Peyer's patch (tissue), 4 donors: ENCODE results near the gene SPATA13. TPM values are rescaled to one million over a fixed set of nuclear protein-coding genes. Genes with fewer than 3 reads are reported as not detected.

ENCODE experiments used
- DNase-seq, 3 donors: peaks; one replicate each; pipeline ENCODE4 v3.0.0-alpha.2; 2017 to 2019
- H3K27ac ChIP-seq, 4 donors: fragments of 200-600 bp; sonication (generic); one replicate each; pipeline ENCODE4 v1.5.1; 2016 to 2019
- H3K27me3 ChIP-seq, 2 donors: fragments of 200-600 bp; sonication (generic); one replicate each; pipeline ENCODE4 v1.5.1; 2019
- H3K36me3 ChIP-seq, 3 donors: fragments of 200-600 bp; sonication (generic); one replicate each; pipeline ENCODE4 v1.5.1; 2016 to 2019
- H3K4me1 ChIP-seq, 4 donors: fragments of 200-600 bp; sonication (generic); one replicate each; pipeline ENCODE4 v1.5.1; 2016 to 2019
- H3K4me3 ChIP-seq, 4 donors: fragments of 200-600 bp; sonication (generic); 1 replicate in 3 of 4; 2 replicates in 1 of 4; pipeline ENCODE4 v1.5.1; 2016 to 2019; ENCODE audit warnings: mild to moderate bottlenecking in 1 of 4
- H3K9me3 ChIP-seq, 4 donors: fragments of 200-600 bp; sonication (generic); one replicate each; pipeline ENCODE4 v1.5.1; 2016 to 2019; ENCODE audit warnings: mild to moderate bottlenecking in 1 of 4
- POLR2A ChIP-seq, 2 donors: fragments of 450-650 bp; IDR thresholded peaks; one replicate each; pipeline ENCODE4 v1.5.1; 2017; ENCODE audit warnings: antibody characterized with exemption in 2 of 2, mild to moderate bottlenecking in 2 of 2, moderate library complexity in 2 of 2
- total RNA-seq, 4 donors: library from RNA; depleted of rRNA; stranded (reverse); fragments of >200 nt; gene quantifications; one replicate each; pipeline ENCODE4 v1.1.0, GENCODE V29; 2016
- TF ChIP-seq, protein P1 (sequence below), 6 experiments: fragments of 450-650 bp in 4 of 6; fragments of 200-600 bp in 2 of 6; sonication (generic) in 1 of 6; IDR thresholded peaks; one replicate each; pipeline ENCODE4 v1.5.1; 2017 to 2019; ENCODE audit warnings: antibody characterized with exemption in 6 of 6, mild to moderate bottlenecking in 3 of 6, moderate library complexity in 1 of 6

Gene SPATA13
- total RNA-seq, 4 donors from 2014 or later: 77.1 to 191 (median 141) TPM

DNA sequence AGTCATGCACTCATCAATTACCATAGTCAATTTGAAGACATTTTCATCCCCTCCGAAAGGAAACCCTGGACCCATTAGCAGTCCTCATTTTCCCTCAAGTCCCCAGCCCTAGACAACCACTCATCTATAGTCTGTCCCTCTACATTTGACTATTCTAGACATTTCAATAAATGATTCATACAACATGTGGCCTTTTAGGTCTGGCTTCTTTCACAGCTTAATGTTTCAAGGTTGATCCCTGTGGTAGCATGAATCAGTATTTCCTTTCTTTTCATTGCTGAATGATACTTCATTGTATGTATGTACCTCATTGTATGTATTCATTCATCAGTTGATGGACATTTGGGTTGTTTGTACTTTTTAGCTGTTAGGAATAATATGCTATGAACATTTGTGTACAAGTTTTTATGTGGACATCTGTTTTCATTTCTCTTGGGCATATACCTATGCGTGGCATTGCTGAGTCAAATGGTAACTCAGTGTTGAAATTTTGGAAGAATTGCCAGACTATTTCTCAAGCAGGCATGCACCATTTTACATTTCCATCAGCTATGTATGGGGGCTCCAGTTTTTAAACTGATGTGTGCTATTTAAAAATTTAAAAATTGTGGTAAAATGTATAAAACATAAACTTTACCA lies 18.4 kb downstream of the SPATA13 start:
- Histone ChIP-seq H3K36me3 (no peaks in the 10 kb centered on the region), H3K27me3 (no peaks in the 10 kb centered on the region), H3K27ac (no peak overlapping the region), H3K4me3 (no peak overlapping the region), H3K9me3 (no peaks in the 10 kb centered on the region), H3K4me1 (peaks cover 0 to 31% (median 0%) of the 10 kb centered on the region in 4 donors)
- TF ChIP-seq, protein P1, sequence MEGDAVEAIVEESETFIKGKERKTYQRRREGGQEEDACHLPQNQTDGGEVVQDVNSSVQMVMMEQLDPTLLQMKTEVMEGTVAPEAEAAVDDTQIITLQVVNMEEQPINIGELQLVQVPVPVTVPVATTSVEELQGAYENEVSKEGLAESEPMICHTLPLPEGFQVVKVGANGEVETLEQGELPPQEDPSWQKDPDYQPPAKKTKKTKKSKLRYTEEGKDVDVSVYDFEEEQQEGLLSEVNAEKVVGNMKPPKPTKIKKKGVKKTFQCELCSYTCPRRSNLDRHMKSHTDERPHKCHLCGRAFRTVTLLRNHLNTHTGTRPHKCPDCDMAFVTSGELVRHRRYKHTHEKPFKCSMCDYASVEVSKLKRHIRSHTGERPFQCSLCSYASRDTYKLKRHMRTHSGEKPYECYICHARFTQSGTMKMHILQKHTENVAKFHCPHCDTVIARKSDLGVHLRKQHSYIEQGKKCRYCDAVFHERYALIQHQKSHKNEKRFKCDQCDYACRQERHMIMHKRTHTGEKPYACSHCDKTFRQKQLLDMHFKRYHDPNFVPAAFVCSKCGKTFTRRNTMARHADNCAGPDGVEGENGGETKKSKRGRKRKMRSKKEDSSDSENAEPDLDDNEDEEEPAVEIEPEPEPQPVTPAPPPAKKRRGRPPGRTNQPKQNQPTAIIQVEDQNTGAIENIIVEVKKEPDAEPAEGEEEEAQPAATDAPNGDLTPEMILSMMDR (IDR thresholded peaks at IDR 0.05): no peak
- DNase-seq: no peak

DNA sequence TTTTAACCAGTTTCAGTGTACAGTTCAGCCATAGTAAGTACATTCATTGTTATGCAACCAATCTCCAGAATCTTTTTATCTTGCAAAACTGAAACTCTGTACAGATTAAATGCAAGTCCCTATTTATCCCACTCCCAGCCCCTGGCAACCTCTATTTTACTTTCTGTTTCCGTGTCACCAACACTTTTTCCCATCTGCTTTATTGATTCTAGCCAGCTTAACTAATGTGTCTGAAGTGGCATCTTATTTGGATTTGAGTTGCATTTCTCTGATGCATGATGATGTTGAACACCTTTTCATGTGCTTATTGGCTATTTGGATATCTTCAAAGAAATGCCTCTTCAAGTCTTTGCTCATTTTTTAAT lies 18.9 kb downstream of the SPATA13 start:
- TF ChIP-seq, protein P1 (IDR thresholded peaks at IDR 0.05): no peak
- TF ChIP-seq POLR2A (IDR thresholded peaks at IDR 0.05): no peak
- Histone ChIP-seq H3K9me3 (no peaks in the 10 kb centered on the region), H3K27me3 (no peaks in the 10 kb centered on the region), H3K36me3 (no peaks in the 10 kb centered on the region), H3K27ac (no peak overlapping the region), H3K4me1 (peaks cover 0 to 31% (median 0%) of the 10 kb centered on the region in 4 donors), H3K4me3 (no peak overlapping the region)
- no peak for DNase-seq

DNA sequence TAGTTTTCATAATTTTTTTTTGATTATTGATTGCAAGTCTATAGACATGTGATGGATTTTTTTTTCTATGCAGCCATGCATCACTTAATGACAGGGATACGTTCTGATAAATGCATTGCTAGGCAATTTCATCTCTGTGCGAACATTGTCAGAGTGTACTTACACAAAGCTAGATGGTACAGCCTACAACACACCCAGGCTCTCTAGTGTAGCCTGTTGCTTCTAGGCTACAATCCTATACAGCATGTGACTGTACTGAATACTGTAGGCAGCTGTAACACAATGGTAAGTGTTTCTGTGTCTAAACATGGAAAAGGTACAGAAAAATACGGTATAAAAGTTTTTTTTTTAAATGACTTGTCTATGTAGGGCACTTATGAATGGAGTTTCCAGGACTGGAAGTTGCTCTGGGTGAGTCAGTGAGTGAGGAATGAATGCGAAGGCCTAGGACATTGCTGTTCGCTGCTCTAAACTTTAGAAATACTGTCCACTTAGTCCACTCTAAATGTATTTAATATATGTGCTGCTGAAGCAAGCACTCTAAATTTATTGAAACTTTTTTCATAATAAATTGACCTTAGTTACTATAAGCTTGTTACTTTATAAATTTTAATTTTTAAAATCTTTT lies 20.3 kb downstream of the SPATA13 start:
- DNase-seq: no peak
- no peaks in the 10 kb centered on the region for H3K36me3 ChIP-seq
- H3K4me3 ChIP-seq: no peak overlapping the region
- peaks cover 0 to 24% (median 0%) of the 10 kb centered on the region in 4 donors for H3K4me1 ChIP-seq
- H3K9me3 ChIP-seq: no peaks in the 10 kb centered on the region
- H3K27ac ChIP-seq: no peak overlapping the region
- no peaks in the 10 kb centered on the region for H3K27me3 ChIP-seq
- TF ChIP-seq, protein P1 (IDR thresholded peaks at IDR 0.05): no peak
- TF ChIP-seq POLR2A (IDR thresholded peaks at IDR 0.05): no peak

GRCh38 chr13:24181991-24182702 lies 21.6 kb downstream of the SPATA13 start:
- Histone ChIP-seq H3K4me1 (peaks cover 0 to 17% (median 0%) of the 10 kb centered on the region in 4 donors), H3K27ac (peak overlapping the region in 3 of 4 donors; percentile 1 to 91 (median 53)), H3K27me3 (no peaks in the 10 kb centered on the region), H3K36me3 (no peaks in the 10 kb centered on the region), H3K4me3 (no peak overlapping the region), H3K9me3 (no peaks in the 10 kb centered on the region)
- no peak for DNase-seq
- TF ChIP-seq, protein P1 (IDR thresholded peaks at IDR 0.05): no peak
- TF ChIP-seq POLR2A (IDR thresholded peaks at IDR 0.05): no peak

DNA sequence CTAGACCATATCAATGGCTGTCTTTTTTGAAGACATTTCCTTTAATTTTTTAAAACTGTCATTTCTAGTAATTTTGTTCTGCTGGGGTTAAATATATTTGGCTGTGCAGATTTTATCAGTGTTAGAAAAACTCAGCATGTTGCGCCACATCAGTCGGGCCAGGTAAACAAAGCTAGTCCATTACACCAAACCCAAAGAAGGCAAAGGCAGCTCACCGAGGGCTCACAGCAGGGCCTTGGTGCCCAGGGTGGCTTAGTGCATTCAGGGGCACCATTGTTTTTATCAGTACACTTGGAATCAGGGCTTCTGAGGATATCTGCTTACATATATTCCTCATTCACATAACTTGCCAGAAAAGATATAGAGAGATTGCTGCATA lies 22.2 kb downstream of the SPATA13 start:
- H3K9me3 ChIP-seq: no peaks in the 10 kb centered on the region
- no peak overlapping the region for H3K4me3 ChIP-seq
- no peaks in the 10 kb centered on the region for H3K27me3 ChIP-seq
- TF ChIP-seq, protein P1 (IDR thresholded peaks at IDR 0.05): no peak
- no peak for TF ChIP-seq POLR2A (IDR thresholded peaks at IDR 0.05)
- peaks cover 0 to 17% (median 0%) of the 10 kb centered on the region in 4 donors for H3K4me1 ChIP-seq
- H3K27ac ChIP-seq: peak overlapping the region in 3 of 4 donors; percentile 1 to 91 (median 53)
- H3K36me3 ChIP-seq: no peaks in the 10 kb centered on the region
- no peak for DNase-seq
